Keratinocyte (primary cell): ENCODE data around the gene MYO9A. TPM values are rescaled to one million over a fixed set of nuclear protein-coding genes. Genes with fewer than 3 reads are reported as not detected.

ENCODE experiments used
- DNase-seq: peaks from one replicate; pipeline ENCODE4 v3.0.0-alpha.2; 2011; ENCODE audit warnings: low read depth, missing footprints, low spot score
- FAIRE-seq: peaks from 2 replicates; lab custom pipeline; 2011; peaks lifted over from hg19 to GRCh38; lab: Jason Lieb, UNC
- H2AFZ ChIP-seq: 2 replicates; pipeline ENCODE4 v1.6.0; 2012; ENCODE audit warnings: low read length, control low read depth, inconsistent platforms; ENCODE audit not compliant: control insufficient read depth
- H3K27ac ChIP-seq: 2 replicates; pipeline ENCODE4 v1.5.1; 2011; ENCODE audit warnings: low read length; ENCODE audit not compliant: control insufficient read depth, insufficient read depth
- H3K27me3 ChIP-seq: 3 replicates; pipeline ENCODE4 v1.6.0; 2011; ENCODE audit warnings: low read length; ENCODE audit not compliant: control insufficient read depth, insufficient read depth; ENCODE audit errors: extremely low read depth
- H3K36me3 ChIP-seq, 2 experiments: 2 replicates in 1 of 2; 3 replicates in 1 of 2; pipeline ENCODE4 v1.5.1; 2011; ENCODE audit warnings: low read length in 2 of 2, mild to moderate bottlenecking in 1 of 2; ENCODE audit not compliant: control insufficient read depth in 2 of 2, insufficient read depth in 2 of 2; ENCODE audit errors: extremely low read depth in 1 of 2
- H3K4me1 ChIP-seq: 3 replicates; pipeline ENCODE4 v1.5.1; 2011; ENCODE audit warnings: low read length; ENCODE audit not compliant: control insufficient read depth, insufficient read depth; ENCODE audit errors: extremely low read depth
- H3K4me2 ChIP-seq: 3 replicates; pipeline ENCODE4 v1.6.0; 2011; ENCODE audit warnings: low read depth, low read length; ENCODE audit not compliant: control insufficient read depth, insufficient read depth; ENCODE audit errors: extremely low read depth
- H3K4me3 ChIP-seq, 3 experiments: fragments of 200-600 bp in 1 of 3; sonication (generic) in 1 of 3; 2 replicates in 2 of 3; 3 replicates in 1 of 3; pipeline ENCODE4 v1.5.1; 2011 to 2016; ENCODE audit warnings: low read length in 3 of 3, mild to moderate bottlenecking in 3 of 3, control low read depth in 2 of 3, inconsistent platforms in 1 of 3, low read depth in 1 of 3, mixed read lengths in 1 of 3, mixed run types in 1 of 3, moderate library complexity in 1 of 3; ENCODE audit not compliant: control insufficient read depth in 2 of 3, insufficient read depth in 2 of 3; ENCODE audit errors: extremely low read depth in 1 of 3
- H3K79me2 ChIP-seq: 2 replicates; pipeline ENCODE4 v1.6.0; 2012; ENCODE audit warnings: low read length; ENCODE audit not compliant: control insufficient read depth, insufficient read depth
- H3K9ac ChIP-seq: 3 replicates; pipeline ENCODE4 v1.6.0; 2011; ENCODE audit warnings: low read length; ENCODE audit not compliant: control insufficient read depth, insufficient read depth; ENCODE audit errors: extremely low read depth
- H3K9me1 ChIP-seq: 3 replicates; pipeline ENCODE4 v1.6.0; 2011; ENCODE audit warnings: low read length; ENCODE audit not compliant: control insufficient read depth, insufficient read depth; ENCODE audit errors: extremely low read depth
- H3K9me3 ChIP-seq: 2 replicates; pipeline ENCODE4 v1.5.1; 2012; ENCODE audit warnings: low read depth, low read length; ENCODE audit not compliant: control insufficient read depth
- H4K20me1 ChIP-seq: 3 replicates; pipeline ENCODE4 v1.6.0; 2011; ENCODE audit warnings: low read length; ENCODE audit not compliant: control insufficient read depth, insufficient read depth; ENCODE audit errors: extremely low read depth
- EZH2 ChIP-seq: IDR thresholded peaks from one replicate; pipeline ENCODE4 v1.6.1; 2012; ENCODE audit warnings: inconsistent platforms, mild to moderate bottlenecking, low read length, moderate library complexity
- dilution Hi-C: fragments of 300-500 bp; cut with MboI; formaldehyde crosslinking; loops from one replicate; pipeline ENCODE4 v1.7.0; 2020; ENCODE audit warnings: low sequenced_read_pairs; ENCODE audit not compliant: extremely low pct_ligation_motif_present
- polyA plus RNA-seq, 5 experiments: library from polyadenylated mRNA; depleted of rRNA in 3 of 5; stranded (reverse) in 3 of 5; stranded (forward) in 1 of 5; unstranded in 1 of 5; fragments of >200 nt; gene quantifications; 1 replicate in 1 of 5; 2 replicates in 3 of 5; 3 replicates in 1 of 5; pipeline versions ENCODE4 v1.2.1 to v1.2.3, GENCODE V29; 2011 to 2012; ENCODE audit warnings: missing spikeins in 2 of 5, low read depth in 1 of 5, low replicate concordance in 1 of 5
- TF ChIP-seq, protein P1 (sequence below), 3 experiments: IDR thresholded peaks in 1 of 3; conservative IDR thresholded peaks in 1 of 3; optimal IDR thresholded peaks in 1 of 3; 2 replicates in 2 of 3; 3 replicates in 1 of 3; pipeline versions ENCODE3 to v1.5.1; 2011; ENCODE audit warnings: low read length in 3 of 3, mild to moderate bottlenecking in 3 of 3, moderate library complexity in 2 of 3, control low read depth in 1 of 3, inconsistent platforms in 1 of 3; ENCODE audit not compliant: insufficient read depth in 2 of 3; ENCODE audit errors: extremely low read depth in 1 of 3

Gene MYO9A
- polyA plus RNA-seq, 1 donor (not counting 4 experiments of a cell fraction or from before 2014, with no cell fraction given): 10.6 TPM

DNA sequence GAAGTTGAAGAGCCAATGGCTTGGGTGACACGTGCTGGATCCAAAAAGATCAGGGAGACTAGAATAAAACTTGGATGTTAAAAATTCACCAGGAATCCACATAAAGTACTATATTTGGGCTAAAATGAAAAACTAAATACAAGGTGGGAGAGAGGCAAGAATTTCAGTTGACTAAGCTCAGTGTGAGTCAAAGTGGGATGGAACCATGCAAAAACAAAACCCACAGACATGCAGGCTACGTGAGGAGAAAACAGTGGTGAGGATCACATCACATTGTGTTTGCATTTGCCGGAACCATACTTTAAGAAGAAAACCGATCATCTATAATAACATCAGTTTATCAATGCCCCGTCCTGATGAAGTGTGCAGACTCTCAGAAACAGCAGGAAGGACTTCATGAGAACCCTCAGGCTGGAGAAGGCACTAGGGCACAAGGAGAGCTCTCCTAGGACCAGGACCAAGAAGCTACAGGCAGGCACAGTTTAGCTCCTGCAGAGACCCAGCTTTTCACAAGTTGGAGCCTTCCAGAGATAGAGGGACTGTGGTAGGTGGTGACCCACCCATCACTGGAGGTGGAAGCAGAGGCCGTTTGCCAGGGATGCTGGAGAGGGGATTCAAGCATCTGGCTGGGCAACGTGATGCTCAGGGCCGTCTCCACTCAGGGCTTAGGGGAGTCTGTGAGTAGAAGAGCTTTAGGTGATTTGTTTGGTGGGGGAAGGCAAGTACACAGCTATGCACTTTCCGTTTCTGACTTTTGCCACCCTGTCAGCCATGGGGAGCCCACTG, 336.6 kb downstream of the MYO9A start:
- TF ChIP-seq, protein P1, sequence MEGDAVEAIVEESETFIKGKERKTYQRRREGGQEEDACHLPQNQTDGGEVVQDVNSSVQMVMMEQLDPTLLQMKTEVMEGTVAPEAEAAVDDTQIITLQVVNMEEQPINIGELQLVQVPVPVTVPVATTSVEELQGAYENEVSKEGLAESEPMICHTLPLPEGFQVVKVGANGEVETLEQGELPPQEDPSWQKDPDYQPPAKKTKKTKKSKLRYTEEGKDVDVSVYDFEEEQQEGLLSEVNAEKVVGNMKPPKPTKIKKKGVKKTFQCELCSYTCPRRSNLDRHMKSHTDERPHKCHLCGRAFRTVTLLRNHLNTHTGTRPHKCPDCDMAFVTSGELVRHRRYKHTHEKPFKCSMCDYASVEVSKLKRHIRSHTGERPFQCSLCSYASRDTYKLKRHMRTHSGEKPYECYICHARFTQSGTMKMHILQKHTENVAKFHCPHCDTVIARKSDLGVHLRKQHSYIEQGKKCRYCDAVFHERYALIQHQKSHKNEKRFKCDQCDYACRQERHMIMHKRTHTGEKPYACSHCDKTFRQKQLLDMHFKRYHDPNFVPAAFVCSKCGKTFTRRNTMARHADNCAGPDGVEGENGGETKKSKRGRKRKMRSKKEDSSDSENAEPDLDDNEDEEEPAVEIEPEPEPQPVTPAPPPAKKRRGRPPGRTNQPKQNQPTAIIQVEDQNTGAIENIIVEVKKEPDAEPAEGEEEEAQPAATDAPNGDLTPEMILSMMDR (optimal IDR thresholded peaks at IDR 0.05 in 1 of 3, IDR thresholded peaks at IDR 0.05 in 1 of 3, conservative IDR thresholded peaks at IDR 0.05 in 1 of 3; ENCODE audit: extremely low read depth in 1 of 3, insufficient read depth in 2 of 3, low read length in 3 of 3): no peak
- no peak for TF ChIP-seq EZH2
- dilution Hi-C loops: no loop called here
- Histone ChIP-seq H3K4me3 (no peak overlapping the region), H3K27me3 (no peaks in the 10 kb centered on the region), H3K9ac (no peak overlapping the region), H3K9me1 (no peaks in the 10 kb centered on the region), H3K4me2 (no peak overlapping the region), H2AFZ (no peak overlapping the region), H4K20me1 (no peaks in the 10 kb centered on the region), H3K4me1 (no peaks in the 10 kb centered on the region), H3K36me3 (peaks cover 6 to 12% of the 10 kb centered on the region in 2 experiments), H3K27ac (no peak overlapping the region), H3K79me2 (no peaks in the 10 kb centered on the region), H3K9me3 (no peaks in the 10 kb centered on the region)
- FAIRE-seq (no peak), DNase-seq (no peak)

DNA sequence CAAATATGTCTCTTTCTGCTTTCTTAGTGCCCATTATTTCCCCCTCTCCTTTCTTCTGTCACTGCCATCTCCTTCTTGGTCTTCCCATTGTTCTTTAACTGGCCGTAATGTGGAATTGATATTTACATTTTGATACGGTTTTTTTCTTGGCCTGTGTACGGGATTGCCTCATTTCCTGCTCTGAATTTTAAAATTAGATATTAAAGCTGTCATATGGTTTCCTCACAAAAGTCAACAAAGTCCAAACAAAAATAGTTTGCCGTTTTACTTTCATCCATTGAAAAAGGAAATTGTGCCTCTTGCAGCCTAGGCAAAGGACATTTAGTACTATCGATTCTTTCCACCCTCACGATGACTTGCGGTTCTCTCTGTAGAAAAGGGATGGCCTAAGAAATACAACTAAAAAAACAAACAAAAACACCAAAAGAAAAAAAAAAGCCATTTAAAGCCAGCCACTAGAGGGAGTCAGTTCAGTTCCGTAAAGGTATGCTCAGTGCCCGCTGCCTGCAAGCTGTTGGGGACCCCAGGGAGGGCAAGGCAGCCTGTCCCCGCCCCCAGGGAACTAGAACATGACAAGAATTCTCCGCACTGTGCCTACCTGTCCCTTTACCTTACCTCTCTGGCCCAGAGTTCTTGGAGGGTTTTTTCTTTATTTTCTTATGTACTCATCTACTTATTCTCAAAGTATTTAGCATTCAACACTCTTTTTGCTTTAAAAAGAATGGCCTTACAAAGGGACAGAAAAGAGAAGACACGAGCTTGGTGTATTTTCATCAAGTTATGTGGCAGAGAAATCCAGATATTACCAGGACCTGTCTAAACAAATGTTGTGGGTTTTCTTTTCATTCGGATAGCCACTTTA, 337.6 kb downstream of the MYO9A start:
- Histone ChIP-seq H3K4me1 (no peaks in the 10 kb centered on the region), H3K36me3 (peaks cover 6 to 12% of the 10 kb centered on the region in 2 experiments), H3K4me3 (no peak overlapping the region), H4K20me1 (no peaks in the 10 kb centered on the region), H3K9me3 (no peaks in the 10 kb centered on the region), H3K9ac (no peak overlapping the region), H2AFZ (no peak overlapping the region), H3K27me3 (no peaks in the 10 kb centered on the region), H3K27ac (no peak overlapping the region), H3K9me1 (no peaks in the 10 kb centered on the region), H3K79me2 (no peaks in the 10 kb centered on the region), H3K4me2 (no peak overlapping the region)
- TF ChIP-seq, protein P1 (optimal IDR thresholded peaks at IDR 0.05 in 1 of 3, IDR thresholded peaks at IDR 0.05 in 1 of 3, conservative IDR thresholded peaks at IDR 0.05 in 1 of 3; ENCODE audit: extremely low read depth in 1 of 3, insufficient read depth in 2 of 3, low read length in 3 of 3): peak; percentile 63 to 75 (median 69)
- TF ChIP-seq EZH2: no peak
- no peak for DNase-seq
- FAIRE-seq: no peak
- dilution Hi-C loops: no loop called here
